NCI-H187 treated with DMSO at 0.1 percent for 48 hours (cell line): ENCODE measurements around the gene CYP1A2.
"Not testable (repeated sequence)": the region's sequence is repeated elsewhere in the genome, so short reads cannot be mapped to it uniquely, and the experiment has no call there.

Source experiments
- DNase-seq: peaks from one replicate; lab custom pipeline; 2025; lab: John Stamatoyannopoulos, UW

The CYP1A2 gene

GRCh38 chr15:74776821-74777768 is 28.4 kb downstream of the CYP1A2 start:
- DNase-seq = no peak

DNA sequence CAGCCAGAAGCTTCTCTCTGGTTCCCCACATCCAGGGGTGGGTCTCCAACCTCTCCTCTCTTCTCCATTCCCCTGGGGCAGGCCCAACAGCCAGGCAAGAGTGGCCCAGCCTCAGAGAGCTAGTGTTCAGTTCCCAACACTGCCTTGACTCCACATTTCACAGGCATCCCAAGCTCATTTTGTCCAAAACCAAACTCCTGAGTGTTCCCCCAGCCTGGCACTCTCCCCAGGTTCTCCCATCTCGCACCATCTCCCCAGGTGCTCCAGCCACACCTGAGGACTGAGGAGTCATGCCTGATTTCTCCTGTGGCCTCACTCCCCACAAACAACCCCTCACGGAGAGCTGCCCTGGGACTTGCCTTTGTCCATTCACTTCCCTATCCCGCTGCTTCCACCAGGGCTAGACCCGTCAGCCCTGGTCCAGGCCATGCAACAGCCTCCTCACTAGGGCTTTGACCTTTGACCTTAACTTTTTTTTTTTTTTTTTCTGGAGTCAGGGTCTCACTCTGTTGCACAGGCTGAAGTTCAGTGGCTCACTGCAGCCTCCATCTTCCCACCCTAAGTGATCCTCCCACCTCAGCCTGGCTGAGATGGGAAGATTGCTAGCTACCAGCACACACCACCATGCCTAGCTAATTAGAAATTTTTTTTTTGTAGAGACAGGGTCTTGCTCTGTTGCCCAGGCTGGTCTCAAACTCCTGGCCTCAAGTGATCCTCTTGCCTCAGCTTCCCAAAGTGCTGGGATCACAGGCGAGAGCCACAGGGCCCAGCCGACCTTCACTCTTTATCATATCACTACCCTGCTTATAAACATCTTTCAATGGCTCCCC is 29.3 kb downstream of the CYP1A2 start:
- DNase-seq = no peak

DNA sequence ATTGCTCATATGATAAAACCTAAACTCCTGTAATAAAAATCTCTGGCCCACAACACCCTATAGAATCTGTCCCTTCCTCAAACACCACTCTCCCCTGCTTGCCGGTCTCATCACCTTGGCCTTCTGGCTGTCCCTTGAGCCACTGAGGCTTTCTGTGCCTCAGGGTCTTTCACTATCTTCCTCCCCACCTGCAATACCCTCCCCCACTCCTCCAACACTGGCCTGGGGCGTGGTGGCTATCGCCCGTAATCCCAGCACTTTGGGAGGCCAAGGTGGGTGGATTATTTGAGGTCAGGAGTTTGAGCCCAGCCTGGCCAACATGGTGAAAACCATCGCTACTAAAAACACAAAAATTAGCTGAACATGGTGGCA is 29.9 kb downstream of the CYP1A2 start:
- DNase-seq = no peak

- no peak for DNase-seq
Measured at GRCh38 chr15:74779162-74779648, 30.6 kb downstream of the CYP1A2 start.

DNA sequence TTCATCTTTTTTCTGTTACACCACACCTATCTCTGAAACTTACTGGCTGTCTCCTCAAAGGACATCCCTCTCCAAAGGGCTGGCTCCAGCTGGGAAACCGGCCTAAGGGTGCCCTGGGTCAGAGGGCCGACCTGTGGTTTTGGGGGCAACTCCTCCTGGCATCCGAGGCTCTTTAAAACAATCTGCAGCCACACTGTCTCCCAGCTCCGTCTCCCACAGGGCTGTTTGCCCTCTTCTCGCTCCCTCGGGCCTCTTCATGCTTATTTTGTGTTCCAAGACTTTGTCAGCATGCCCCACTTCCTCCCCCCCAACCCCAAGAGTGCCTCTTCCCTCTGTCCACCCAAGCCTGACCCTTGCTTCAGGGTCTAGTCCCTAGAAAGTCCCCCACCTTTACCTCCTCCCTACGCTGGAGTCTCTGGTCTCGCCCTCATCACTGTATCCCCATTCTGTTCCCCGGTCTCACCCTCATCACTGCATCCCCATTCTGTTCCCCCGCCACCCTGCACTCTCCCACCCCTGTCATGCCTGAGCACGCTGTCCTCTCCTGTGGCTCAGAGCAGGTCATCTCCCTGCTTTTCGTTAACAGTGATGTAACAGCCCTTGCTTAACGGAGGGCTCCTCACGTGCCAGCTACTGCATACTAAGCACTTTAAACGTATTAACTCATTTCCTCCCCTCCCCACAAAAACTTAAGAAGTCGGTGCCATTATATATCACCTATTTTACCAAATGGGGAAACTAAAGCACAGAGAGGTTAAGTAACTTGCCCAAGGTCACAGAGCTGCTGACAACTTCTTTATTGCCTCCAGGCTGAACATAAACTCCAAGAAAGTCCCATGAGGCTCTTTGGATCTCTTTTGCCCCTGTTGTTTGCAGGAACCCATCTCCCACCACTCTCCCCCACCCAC is 32.1 kb downstream of the CYP1A2 start:
- no peak for DNase-seq

GRCh38 chr15:74781431-74782258 is 33.0 kb downstream of the CYP1A2 start, which contains the start of gene CSK:
Gene CSK, plus strand, starts transcription at chr15:74782080. Its CDS starts 16,218 bp downstream, at chr15:74798298.
- no peak for DNase-seq

DNA sequence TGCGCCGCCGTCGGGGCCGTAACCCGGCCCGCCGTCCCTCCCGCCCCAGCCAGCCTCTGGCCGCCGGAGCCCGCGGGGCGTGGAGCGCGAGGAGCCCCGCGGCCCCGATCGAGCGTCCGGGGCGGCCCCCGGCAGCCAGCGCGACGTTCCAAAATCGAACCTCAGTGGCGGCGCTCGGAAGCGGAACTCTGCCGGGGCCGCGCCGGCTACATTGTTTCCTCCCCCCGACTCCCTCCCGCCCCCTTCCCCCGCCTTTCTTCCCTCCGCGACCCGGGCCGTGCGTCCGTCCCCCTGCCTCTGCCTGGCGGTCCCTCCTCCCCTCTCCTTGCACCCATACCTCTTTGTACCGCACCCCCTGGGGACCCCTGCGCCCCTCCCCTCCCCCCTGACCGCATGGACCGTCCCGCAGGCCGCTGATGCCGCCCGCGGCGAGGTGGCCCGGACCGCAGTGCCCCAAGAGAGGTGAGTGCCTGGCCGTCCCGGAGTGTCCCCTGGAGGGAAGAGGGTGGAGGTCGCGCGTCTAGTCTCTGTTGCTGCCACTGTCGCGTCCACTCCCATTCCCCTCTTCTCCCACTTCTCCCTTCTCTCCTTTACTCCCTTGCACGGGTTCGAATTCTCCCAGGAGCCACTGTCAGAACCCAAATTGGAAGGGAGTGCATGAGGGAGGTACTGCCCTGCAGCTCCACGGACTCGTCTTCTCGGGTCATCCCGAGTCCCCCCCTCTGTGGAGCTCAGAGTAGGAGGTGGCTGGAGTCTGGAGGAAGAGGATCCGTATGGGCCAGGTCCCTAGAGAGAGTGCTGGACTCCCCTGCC is 33.8 kb downstream of the CYP1A2 start:
- DNase-seq = no peak

DNA sequence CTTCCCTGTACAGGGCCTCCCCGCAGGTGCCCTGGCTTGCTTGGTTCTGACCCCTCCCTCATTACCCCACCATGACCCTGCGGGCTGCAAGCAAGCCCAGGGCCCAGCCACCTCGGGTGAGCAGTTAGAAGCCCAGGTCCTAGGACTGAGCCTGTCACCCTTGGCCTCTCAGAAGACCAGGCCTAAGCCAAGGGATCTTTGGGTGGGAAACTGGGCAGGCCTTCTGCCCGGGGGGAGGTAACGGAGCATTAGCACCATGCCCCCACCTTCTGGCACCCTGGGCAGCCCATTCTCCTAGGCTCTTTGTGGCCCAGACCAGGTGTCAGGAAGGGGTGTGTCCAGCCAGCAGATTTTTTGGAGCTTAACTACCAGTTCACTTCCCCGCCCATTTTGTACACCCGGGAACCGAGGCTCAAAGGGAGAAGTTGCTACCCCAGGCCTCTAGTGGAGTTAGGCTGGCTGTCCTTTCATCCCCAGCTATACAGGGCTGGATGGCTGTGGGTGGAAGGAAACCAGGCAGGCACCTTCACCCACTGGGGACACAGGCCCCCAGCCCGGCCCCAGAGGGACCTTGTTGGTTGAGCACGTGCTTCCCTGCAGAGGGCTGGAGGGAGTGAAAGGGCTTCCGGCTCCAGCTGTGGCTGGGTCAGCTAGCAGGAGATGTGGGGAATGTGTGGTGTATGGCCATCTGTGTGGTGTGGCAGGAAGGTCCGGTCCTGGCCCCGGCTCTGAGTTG is 34.6 kb downstream of the CYP1A2 start:
- no peak for DNase-seq

DNA sequence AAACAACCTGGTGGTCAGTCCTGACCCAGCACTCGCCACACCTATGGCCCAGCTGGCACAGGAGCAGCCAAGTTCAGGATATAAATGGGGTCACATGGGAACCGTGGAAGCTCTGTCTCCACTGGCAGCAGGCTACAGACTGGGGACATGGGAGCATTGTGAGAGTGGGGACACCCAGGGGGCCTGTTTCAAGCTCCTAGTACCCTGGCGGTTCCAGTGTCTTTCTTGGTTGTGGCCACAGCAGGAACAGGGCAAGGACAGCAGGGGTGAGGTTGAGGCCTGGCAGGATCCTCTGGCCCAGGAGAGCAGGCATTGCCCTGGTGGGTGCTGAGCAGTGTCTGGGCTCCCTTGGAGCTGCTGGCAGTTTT is 35.1 kb downstream of the CYP1A2 start:
- DNase-seq = no peak

DNA sequence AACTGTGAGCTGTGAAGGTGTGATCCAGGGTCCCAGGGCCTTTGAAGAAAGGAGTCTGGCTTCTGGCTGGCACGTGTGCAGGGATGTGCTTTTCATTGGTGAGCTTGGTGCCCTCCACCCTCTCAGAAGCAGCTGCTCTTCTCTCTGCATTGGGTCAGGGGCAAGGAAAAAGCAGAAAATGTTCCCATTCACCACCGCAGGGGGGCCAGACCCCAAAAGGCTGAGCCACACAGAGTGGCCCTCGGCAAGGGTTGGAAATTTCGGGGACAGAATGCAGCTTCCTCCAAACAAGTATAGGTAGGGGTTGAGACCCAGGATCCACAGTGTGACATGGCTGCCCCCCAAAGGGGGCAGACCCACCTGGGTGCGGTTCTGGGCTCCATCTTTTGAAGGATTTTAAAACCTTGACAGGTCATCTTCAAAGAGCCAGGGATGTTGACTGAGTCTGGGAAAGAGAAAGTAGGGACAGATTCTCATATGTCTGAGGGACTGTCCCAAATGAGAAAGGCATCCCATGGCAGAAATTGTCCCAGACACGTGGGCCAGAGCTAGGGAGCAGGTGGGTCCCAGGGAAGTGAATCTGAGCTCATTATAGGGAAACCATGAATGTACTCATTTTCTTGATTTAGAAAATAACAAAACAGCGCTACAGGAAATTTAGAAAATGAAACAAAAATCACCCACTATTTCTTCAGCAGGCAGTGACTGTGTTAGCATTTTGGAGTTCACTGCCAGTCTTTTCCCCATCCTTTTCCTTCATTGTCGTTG is 36.0 kb downstream of the CYP1A2 start:
- DNase-seq = no peak

DNA sequence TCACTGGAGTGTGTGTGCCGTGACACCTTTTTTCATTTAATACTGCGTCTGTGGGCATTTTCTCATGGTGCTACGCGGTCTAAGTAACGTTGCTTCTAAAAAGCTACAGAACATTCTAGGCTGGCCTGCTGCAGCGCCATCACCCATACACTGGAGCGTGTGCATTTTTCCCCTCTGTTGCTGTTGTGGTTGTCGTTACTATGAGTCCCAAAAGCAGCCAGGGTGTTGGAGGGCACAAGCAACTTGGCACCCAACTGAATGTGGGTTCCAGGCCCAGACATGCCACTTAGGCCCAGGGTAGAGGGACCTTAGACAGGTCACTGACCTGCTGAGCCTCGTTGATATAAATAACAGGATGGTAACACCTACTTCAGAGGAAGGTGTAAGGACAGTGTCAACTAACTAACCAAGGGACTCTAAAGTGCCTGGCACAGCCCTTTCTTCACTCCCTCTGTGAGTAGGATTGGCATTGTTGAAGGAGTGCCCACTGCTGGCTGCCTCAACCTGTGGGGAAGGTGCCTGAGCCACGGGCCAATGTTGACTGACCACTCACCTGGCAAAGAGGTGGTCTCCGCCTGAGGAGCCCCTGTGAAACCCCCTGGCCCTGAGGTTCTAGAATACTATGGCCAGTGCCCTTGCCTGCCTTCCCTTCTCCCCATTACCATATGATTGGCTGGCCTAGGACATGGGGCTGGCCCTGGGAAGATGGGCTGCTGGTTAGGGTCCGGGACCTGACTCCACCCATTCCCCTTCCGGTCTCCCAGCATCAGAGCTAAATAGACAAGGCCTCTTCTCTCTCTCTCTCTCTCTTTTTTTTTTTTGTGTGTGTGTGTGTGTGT is 36.8 kb downstream of the CYP1A2 start:
- no peak for DNase-seq

GRCh38 chr15:74786081-74786480 is 37.4 kb downstream of the CYP1A2 start:
- DNase-seq = not testable (repeated sequence)

GRCh38 chr15:74786551-74787165 is 38.0 kb downstream of the CYP1A2 start:
- no peak for DNase-seq

GRCh38 chr15:74787251-74788041 is 38.8 kb downstream of the CYP1A2 start:
- no peak for DNase-seq

- no peak for DNase-seq
Measured at GRCh38 chr15:74788042-74788682, 39.5 kb downstream of the CYP1A2 start.

- DNase-seq = no peak
Measured at GRCh38 chr15:74788683-74789151, 40.1 kb downstream of the CYP1A2 start.
